ENCODE measurements around the gene PSMC3. TPM values are rescaled to one million over a fixed set of nuclear protein-coding genes. Genes with fewer than 3 reads are reported as not detected.

The PSMC3 gene
- total RNA-seq, 1 experiment from 2014 or later: 222 TPM

DNA sequence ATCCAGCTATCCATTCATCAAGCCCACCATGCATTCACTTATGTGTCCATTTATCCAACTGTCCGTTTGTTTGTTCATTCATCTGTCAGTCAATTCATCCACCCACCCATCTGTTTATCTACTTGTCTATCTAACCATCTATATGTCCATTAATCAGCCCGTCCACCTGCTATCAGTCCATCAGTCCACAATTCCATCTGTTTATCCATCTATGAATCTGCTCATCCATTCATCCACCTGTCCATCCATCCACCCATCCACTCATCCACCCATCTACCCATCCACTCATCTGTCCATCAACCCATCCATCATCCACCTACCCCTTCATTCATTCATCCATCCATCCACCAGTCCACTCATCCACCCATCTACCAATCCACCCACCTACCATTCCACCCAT, 46.9 kb downstream of the PSMC3 start:
- Histone ChIP-seq H3K27me3 (ENCODE audit: insufficient read depth, low read depth) (no peaks in the 10 kb centered on the region), H2AFZ (no peak overlapping the region), H3K9me2 (ENCODE audit: insufficient read depth) (no peaks in the 10 kb centered on the region), H3K4me3 (no peak overlapping the region), H3K9me3 (ENCODE audit: insufficient read depth, low read depth) (no peaks in the 10 kb centered on the region), H3K27ac (no peak overlapping the region), H3K4me1 (replicated peaks; ENCODE audit: insufficient read depth) (no peaks in the 10 kb centered on the region), H3K79me2 (ENCODE audit: low read depth) (no peaks in the 10 kb centered on the region), H3F3A (ENCODE audit: insufficient read depth, low read depth) (no peaks in the 10 kb centered on the region), H3K36me3 (ENCODE audit: low read depth) (no peaks in the 10 kb centered on the region), H4K20me1 (ENCODE audit: insufficient read depth) (no peaks in the 10 kb centered on the region), H3K4me2 (no peak overlapping the region)
- intact Hi-C loops (cut with micrococcal nuclease; ENCODE audit: unreplicated experiment): no loop called here
- TF ChIP-seq, protein P1, sequence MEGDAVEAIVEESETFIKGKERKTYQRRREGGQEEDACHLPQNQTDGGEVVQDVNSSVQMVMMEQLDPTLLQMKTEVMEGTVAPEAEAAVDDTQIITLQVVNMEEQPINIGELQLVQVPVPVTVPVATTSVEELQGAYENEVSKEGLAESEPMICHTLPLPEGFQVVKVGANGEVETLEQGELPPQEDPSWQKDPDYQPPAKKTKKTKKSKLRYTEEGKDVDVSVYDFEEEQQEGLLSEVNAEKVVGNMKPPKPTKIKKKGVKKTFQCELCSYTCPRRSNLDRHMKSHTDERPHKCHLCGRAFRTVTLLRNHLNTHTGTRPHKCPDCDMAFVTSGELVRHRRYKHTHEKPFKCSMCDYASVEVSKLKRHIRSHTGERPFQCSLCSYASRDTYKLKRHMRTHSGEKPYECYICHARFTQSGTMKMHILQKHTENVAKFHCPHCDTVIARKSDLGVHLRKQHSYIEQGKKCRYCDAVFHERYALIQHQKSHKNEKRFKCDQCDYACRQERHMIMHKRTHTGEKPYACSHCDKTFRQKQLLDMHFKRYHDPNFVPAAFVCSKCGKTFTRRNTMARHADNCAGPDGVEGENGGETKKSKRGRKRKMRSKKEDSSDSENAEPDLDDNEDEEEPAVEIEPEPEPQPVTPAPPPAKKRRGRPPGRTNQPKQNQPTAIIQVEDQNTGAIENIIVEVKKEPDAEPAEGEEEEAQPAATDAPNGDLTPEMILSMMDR (conservative IDR thresholded peaks at IDR 0.05): no peak
- TF ChIP-seq EZH2 (IDR thresholded peaks at IDR 0.05; ENCODE audit: low read depth): no peak
- BruUV-seq (replicated peaks): no TSS peak
- ChIA-PET CTCF (no interaction called here), POLR2A (ENCODE audit: unreplicated experiment) (interaction anchor here (0.6 kb wide), 1 partner anchor 557 kb away, joined by 6 read pairs; no protein-coding TSS in a partner anchor)
- no peak for DNase-seq

DNA sequence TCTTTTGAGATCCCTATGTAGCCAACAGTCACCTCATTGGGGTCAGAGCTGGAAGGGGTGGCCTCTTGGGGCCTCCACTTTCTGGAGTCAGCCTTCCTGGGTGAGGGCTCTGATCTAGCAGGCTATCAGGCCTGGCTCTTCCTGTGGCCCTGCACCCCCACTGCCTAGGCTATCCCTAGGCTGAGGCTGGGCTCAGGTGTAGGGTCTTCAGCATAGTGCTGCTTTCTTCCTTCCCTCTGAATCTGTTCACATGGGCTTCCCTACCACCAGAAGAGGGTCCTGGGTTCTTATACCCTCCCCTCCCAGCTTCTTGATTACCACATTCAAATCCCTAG, 47.4 kb downstream of the PSMC3 start:
- DNase-seq: no peak
- no peak overlapping the region for H2AFZ ChIP-seq
- no TSS peak for BruUV-seq (replicated peaks)
- H3K27me3 ChIP-seq (ENCODE audit: insufficient read depth, low read depth): no peaks in the 10 kb centered on the region
- H3K4me3 ChIP-seq: no peak overlapping the region
- H3F3A ChIP-seq (ENCODE audit: insufficient read depth, low read depth): no peaks in the 10 kb centered on the region
- TF ChIP-seq, protein P1 (conservative IDR thresholded peaks at IDR 0.05): no peak
- no peak for TF ChIP-seq EZH2 (IDR thresholded peaks at IDR 0.05; ENCODE audit: low read depth)
- POLR2A ChIA-PET (ENCODE audit: unreplicated experiment): interaction anchor here (0.6 kb wide), 1 partner anchor 557 kb away, joined by 6 read pairs; no protein-coding TSS in a partner anchor
- intact Hi-C loops (cut with micrococcal nuclease; ENCODE audit: unreplicated experiment): no loop called here
- no peaks in the 10 kb centered on the region for H3K9me2 ChIP-seq (ENCODE audit: insufficient read depth)
- CTCF ChIA-PET: no interaction called here
- H3K4me2 ChIP-seq: no peak overlapping the region
- H4K20me1 ChIP-seq (ENCODE audit: insufficient read depth): no peaks in the 10 kb centered on the region
- H3K27ac ChIP-seq: no peak overlapping the region
- no peaks in the 10 kb centered on the region for H3K36me3 ChIP-seq (ENCODE audit: low read depth)
- H3K79me2 ChIP-seq (ENCODE audit: low read depth): no peaks in the 10 kb centered on the region
- H3K4me1 ChIP-seq (replicated peaks; ENCODE audit: insufficient read depth): no peaks in the 10 kb centered on the region
- H3K9me3 ChIP-seq (ENCODE audit: insufficient read depth, low read depth): no peaks in the 10 kb centered on the region

GRCh38 chr11:47378010-47378835, 48.0 kb downstream of the PSMC3 start, which contains the start of gene SPI1:
Gene SPI1 (minus strand): TSS chr11:47378547. CDS start chr11:47378353, 194 bp downstream.
- H3K9me3 ChIP-seq (ENCODE audit: insufficient read depth, low read depth): no peaks in the 10 kb centered on the region
- TF ChIP-seq EZH2 (IDR thresholded peaks at IDR 0.05; ENCODE audit: low read depth): no peak
- TF ChIP-seq, protein P1 (conservative IDR thresholded peaks at IDR 0.05): no peak
- no peak within 1 kb of the TSS for H2AFZ ChIP-seq
- no peak within 1 kb of the TSS for H3K27ac ChIP-seq
- H3K4me1 ChIP-seq (replicated peaks; ENCODE audit: insufficient read depth): no peaks in the 10 kb centered on the region
- no peaks in the 10 kb centered on the region for H3K9me2 ChIP-seq (ENCODE audit: insufficient read depth)
- no peaks in the 10 kb centered on the region for H4K20me1 ChIP-seq (ENCODE audit: insufficient read depth)
- H3K27me3 ChIP-seq (ENCODE audit: insufficient read depth, low read depth): no peaks in the 10 kb centered on the region
- H3K79me2 ChIP-seq (ENCODE audit: low read depth): no peaks in the 10 kb centered on the region
- POLR2A ChIA-PET (ENCODE audit: unreplicated experiment): interaction anchor here (0.6 kb wide), 1 partner anchor 556 kb away, joined by 6 read pairs; no protein-coding TSS in a partner anchor
- CTCF ChIA-PET: no interaction called here
- no peaks in the 10 kb centered on the region for H3K36me3 ChIP-seq (ENCODE audit: low read depth)
- no peaks in the 10 kb centered on the region for H3F3A ChIP-seq (ENCODE audit: insufficient read depth, low read depth)
- BruUV-seq (replicated peaks): no TSS peak
- no peak within 1 kb of the TSS for H3K4me3 ChIP-seq
- intact Hi-C loops (cut with micrococcal nuclease; ENCODE audit: unreplicated experiment): no loop called here
- H3K4me2 ChIP-seq: no peak within 1 kb of the TSS
- peak in 1 of 2 experiments; percentile 34 for DNase-seq
